BE2C (cell line): ENCODE data around the gene ZNF311.
"Not testable (repeated sequence)": the region's sequence is repeated elsewhere in the genome, so short reads cannot be mapped to it uniquely, and the experiment has no call there.

ENCODE experiments used
- DNase-seq: peaks from one replicate; pipeline ENCODE4 v3.0.0-alpha.2; 2020
- H3K27me3 ChIP-seq: fragments of 250-450 bp; sonication (Bioruptor Pico); 2 replicates; pipeline ENCODE4 v1.5.1; 2020; ENCODE audit warnings: mild to moderate bottlenecking
- H3K36me3 ChIP-seq: fragments of 250-450 bp; sonication (Bioruptor Pico); 2 replicates; pipeline ENCODE4 v1.5.1; 2020; ENCODE audit warnings: mild to moderate bottlenecking
- H3K4me1 ChIP-seq: fragments of 250-450 bp; sonication (Bioruptor Pico); 2 replicates; pipeline ENCODE4 v1.5.1; 2020
- H3K4me3 ChIP-seq: 2 replicates; pipeline ENCODE4 v1.5.1; 2011; ENCODE audit warnings: low read depth, low read length
- H3K9me3 ChIP-seq: fragments of 250-450 bp; sonication (Bioruptor Pico); 2 replicates; pipeline ENCODE4 v1.5.1; 2020
- TF ChIP-seq, protein P1 (sequence below): IDR thresholded peaks from 2 replicates; pipeline ENCODE4 v1.5.1; 2012; ENCODE audit warnings: mild to moderate bottlenecking, low read depth, low read length

ZNF311 gene

DNA sequence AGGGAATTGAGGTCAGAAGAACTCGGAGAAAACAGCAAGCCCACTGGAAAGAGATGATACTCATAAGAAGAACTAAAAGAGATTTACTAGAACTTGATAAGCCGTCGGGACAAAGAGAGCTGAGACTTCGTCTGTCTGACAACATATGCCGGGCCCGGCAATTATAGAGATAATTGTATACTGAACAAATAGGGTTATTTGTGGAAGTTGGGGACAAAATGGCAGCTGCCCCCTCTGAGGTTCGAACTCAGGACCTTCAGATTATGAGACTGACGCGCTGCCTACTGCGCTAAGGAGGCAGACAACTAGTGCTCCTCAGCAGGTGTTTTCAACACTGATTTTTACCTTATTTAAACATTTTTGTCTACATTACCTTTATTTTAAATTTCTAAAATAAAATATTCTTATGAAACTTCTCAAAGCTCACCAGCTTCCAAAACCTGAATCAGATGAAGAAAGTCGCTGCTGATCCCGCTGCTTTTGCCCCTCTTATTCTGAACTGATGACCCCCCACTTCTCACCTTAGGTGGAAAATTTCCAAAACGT is 52.0 kb downstream of the ZNF311 start:
- Histone ChIP-seq H3K36me3 (no peaks in the 10 kb centered on the region), H3K4me3 (peak overlapping the region; percentile 96), H3K27me3 (no peaks in the 10 kb centered on the region), H3K9me3 (no peaks in the 10 kb centered on the region), H3K4me1 (no peaks in the 10 kb centered on the region; the same call in 1 of the 2 replicates)
- TF ChIP-seq, protein P1, sequence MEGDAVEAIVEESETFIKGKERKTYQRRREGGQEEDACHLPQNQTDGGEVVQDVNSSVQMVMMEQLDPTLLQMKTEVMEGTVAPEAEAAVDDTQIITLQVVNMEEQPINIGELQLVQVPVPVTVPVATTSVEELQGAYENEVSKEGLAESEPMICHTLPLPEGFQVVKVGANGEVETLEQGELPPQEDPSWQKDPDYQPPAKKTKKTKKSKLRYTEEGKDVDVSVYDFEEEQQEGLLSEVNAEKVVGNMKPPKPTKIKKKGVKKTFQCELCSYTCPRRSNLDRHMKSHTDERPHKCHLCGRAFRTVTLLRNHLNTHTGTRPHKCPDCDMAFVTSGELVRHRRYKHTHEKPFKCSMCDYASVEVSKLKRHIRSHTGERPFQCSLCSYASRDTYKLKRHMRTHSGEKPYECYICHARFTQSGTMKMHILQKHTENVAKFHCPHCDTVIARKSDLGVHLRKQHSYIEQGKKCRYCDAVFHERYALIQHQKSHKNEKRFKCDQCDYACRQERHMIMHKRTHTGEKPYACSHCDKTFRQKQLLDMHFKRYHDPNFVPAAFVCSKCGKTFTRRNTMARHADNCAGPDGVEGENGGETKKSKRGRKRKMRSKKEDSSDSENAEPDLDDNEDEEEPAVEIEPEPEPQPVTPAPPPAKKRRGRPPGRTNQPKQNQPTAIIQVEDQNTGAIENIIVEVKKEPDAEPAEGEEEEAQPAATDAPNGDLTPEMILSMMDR: no peak
- DNase-seq: peak; percentile 68

DNA sequence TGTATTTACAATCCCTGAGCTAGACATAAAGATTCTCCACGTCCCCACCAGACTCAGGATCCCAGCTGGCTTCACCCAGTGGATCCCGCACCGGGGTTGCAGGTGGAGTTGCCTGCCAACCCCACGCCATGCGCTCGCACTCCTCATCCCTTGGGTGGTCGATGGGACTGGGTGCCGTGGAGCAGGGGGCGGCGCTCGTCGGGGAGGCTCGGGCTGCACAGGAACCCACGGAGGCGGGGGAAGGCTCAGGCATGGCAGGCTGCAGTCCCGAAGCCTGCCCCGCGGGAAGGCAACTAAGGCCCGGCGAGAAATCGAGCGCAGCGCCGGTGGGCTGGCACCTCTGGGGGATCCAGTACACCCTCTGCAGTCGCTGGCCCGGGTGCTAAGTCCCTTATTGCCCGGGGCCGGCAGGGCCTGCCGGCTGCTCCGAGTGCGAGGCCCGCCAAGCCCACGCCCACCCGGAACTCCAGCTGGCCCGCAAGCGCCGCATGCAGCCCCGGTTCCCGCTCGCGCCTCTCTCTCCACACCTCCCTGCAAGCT is 55.4 kb downstream of the ZNF311 start:
- not testable (repeated sequence) for H3K4me1 ChIP-seq, H3K36me3 ChIP-seq, H3K9me3 ChIP-seq, H3K27me3 ChIP-seq, DNase-seq, H3K4me3 ChIP-seq

DNA sequence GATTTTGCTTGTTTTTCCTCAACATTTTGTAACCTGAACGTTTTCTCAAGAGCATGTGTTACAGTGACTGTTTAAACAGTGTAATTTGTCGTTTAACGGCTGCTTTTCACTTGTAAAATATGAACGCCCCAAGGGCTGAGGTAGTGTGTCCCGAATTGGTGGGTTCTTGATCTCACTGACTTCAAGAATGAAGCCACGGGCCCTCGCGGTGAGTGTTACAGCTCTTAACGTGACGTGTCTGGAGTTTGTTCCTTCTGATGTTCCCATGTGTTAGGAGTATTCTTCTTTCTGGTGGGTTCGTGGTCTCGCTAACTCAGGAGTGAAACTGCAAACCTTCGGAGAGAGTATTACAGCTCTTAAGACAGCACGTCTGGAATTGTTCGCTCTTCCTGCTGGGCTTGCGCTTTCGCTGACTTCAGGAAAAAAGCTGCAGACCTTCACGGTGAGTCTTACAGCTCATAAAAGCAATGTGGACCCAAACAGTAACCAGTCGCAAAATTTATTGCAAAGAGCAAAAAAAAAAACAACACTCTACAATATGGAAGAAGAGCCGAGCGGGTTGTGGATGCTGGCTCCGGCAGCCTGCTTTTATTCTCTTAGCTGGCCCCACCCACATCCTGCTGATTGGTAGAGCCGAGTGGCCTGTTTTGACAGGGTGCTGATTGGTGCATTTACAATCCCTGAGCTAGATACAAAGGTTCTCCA is 56.2 kb downstream of the ZNF311 start:
- H3K36me3 ChIP-seq: no peaks in the 10 kb centered on the region
- no peaks in the 10 kb centered on the region for H3K27me3 ChIP-seq
- H3K4me1 ChIP-seq: no peaks in the 10 kb centered on the region; the same call in 1 of the 2 replicates
- no peak overlapping the region for H3K4me3 ChIP-seq
- no peaks in the 10 kb centered on the region for H3K9me3 ChIP-seq
- DNase-seq: no peak
- TF ChIP-seq, protein P1: no peak

DNA sequence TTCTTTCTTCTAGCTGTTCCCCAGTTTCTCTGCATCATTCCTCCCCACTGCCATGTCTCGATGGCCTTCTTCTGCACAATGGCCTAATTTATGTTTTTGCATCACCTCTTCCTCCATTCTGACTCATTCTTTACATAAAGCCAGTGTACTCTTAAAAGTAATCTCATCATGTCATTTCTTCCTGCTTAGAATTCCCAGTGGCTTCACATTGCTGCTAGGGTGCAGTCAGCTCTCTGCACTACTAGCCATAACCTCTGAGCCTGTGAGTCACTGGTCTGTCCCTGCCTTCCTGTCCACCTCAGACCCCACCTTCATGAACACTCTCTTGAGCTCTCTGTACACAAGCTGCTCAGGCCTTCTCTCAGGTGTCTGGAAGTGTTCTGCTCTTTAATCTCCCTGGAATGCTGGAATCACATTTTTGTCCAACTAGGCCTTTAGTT is 57.3 kb downstream of the ZNF311 start:
- Histone ChIP-seq H3K36me3 (no peaks in the 10 kb centered on the region), H3K27me3 (no peaks in the 10 kb centered on the region), H3K4me1 (no peaks in the 10 kb centered on the region; the same call in 1 of the 2 replicates), H3K9me3 (no peaks in the 10 kb centered on the region), H3K4me3 (no peak overlapping the region)
- TF ChIP-seq, protein P1: no peak
- no peak for DNase-seq

DNA sequence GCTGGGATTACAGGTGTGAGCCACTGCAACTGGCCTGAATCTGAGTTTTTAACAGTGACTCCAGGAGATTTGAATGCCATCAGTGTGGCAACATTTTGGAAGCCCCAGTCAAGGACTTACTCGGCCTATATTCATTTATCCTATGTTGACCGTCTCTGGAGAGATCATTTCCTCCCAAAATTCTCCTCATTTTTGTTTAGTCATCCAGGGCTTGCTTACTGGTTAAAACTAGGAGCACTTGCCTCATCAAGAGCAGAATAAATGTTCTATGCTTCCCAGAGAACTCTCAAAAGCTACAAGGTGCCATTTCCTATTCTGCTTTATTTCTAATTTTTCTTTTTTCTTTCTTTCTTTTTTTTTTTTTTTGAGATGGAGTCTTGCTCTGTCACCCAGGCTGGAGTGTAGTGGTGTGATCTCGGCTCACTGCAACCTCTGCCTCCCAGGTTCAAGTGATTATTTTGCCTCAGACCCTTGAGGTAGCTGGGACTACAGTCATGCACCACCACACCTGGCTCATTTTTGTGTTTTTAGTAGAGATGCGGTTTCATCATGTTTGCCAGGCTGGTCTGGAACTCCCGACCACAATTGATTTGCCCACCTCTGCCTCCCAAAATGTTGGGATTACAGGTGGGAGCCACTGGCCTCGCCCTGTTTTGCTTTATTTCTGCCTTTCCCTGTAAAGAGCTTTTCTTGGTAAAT is 57.9 kb downstream of the ZNF311 start:
- no peak for DNase-seq
- H3K27me3 ChIP-seq: no peaks in the 10 kb centered on the region
- TF ChIP-seq, protein P1: no peak
- no peak overlapping the region for H3K4me3 ChIP-seq
- no peaks in the 10 kb centered on the region for H3K9me3 ChIP-seq
- H3K4me1 ChIP-seq: no peaks in the 10 kb centered on the region
- no peaks in the 10 kb centered on the region for H3K36me3 ChIP-seq

DNA sequence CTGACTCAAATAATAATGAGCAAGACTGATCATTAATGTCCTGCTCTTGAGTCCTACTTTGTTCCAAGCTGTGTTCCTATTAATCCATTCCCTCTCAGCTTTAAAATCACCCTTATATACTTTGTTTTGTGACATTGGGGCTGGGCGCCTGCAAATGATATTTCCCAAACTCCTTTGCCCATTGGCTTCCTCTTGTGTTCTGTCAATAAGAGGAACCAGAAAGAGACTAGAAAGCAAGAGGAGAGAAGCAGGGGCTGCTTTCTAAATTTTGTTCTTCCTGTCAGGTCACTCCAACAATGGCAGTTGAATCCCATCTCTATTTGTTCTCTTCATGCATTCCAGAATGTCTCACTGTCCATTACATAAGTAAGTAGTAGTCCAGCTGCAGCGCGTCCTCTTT is 59.8 kb downstream of the ZNF311 start:
- H3K4me3 ChIP-seq: no peak overlapping the region
- TF ChIP-seq, protein P1: no peak
- DNase-seq: no peak
- H3K4me1 ChIP-seq: no peaks in the 10 kb centered on the region
- no peaks in the 10 kb centered on the region for H3K9me3 ChIP-seq
- H3K27me3 ChIP-seq: no peaks in the 10 kb centered on the region
- no peaks in the 10 kb centered on the region for H3K36me3 ChIP-seq
